Fibroblast of the aortic adventitia (primary cell): Measurements from ENCODE around the gene UCKL1. TPM values are rescaled to one million over a fixed set of nuclear protein-coding genes. Genes with fewer than 3 reads are reported as not detected.
"Not testable (repeated sequence)": the region's sequence is repeated elsewhere in the genome, so short reads cannot be mapped to it uniquely, and the experiment has no call there.

ENCODE experiments used
- DNase-seq: peaks from one replicate; pipeline ENCODE4 v3.0.0-alpha.2; 2010; ENCODE audit warnings: low read depth
- H3K4me3 ChIP-seq: 2 replicates; pipeline ENCODE4 v1.5.1; 2011; ENCODE audit warnings: low read depth, mild to moderate bottlenecking, control low read depth, low read length, moderate library complexity
- total RNA-seq: library from RNA; depleted of rRNA; stranded (reverse); fragments of >200 nt; gene quantifications from 2 replicates; pipeline ENCODE4 v1.2.3, GENCODE V29; 2012; ENCODE audit warnings: low replicate concordance
- TF ChIP-seq, protein P1 (sequence below): IDR thresholded peaks from 2 replicates; pipeline ENCODE4 v1.5.1; 2011; ENCODE audit warnings: mild to moderate bottlenecking, low read length, control low read depth, inconsistent platforms; ENCODE audit not compliant: insufficient read depth

The UCKL1 gene
- total RNA-seq, 1 donor = 16.0 TPM

DNA sequence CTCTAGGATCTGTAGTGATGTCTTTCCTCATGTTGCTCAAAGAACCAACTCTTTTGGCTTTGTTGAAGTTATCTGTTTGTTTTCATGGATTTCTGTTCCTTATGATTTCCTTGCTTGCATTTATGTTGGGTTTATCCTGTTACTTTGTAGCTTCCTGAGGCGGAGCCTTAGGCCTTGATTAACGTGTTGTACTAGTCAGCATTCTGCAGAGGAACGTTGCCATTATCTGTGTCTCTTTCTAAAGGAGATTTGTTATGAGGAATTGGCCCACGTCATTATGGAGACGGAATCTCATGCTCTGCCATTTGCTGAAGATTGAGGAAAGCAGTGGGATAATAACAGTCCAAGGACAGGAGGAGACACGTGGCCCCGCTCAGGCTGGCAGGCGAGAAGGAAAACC is 29.9 kb downstream of the UCKL1 start:
- no peak overlapping the region for H3K4me3 ChIP-seq
- DNase-seq = no peak
- TF ChIP-seq, protein P1, sequence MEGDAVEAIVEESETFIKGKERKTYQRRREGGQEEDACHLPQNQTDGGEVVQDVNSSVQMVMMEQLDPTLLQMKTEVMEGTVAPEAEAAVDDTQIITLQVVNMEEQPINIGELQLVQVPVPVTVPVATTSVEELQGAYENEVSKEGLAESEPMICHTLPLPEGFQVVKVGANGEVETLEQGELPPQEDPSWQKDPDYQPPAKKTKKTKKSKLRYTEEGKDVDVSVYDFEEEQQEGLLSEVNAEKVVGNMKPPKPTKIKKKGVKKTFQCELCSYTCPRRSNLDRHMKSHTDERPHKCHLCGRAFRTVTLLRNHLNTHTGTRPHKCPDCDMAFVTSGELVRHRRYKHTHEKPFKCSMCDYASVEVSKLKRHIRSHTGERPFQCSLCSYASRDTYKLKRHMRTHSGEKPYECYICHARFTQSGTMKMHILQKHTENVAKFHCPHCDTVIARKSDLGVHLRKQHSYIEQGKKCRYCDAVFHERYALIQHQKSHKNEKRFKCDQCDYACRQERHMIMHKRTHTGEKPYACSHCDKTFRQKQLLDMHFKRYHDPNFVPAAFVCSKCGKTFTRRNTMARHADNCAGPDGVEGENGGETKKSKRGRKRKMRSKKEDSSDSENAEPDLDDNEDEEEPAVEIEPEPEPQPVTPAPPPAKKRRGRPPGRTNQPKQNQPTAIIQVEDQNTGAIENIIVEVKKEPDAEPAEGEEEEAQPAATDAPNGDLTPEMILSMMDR = no peak

DNA sequence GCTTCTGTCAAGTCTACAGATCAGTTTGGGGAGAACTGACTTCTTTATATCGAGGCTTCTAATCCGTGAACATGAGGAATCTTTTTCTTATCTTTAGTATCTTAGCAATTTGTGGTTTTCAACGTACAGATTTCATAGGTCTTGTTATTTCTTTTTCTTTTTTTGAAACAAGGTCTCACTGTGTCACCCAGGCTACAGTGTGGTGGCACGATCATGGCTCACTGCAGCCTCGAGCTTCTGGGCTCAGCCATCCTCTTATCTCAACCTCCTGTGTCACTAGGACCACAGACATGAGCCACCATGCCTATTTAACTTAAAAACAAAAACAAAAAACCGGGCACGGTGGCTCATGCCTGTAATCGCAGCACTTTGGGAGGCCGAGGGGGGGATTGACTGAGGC is 32.0 kb downstream of the UCKL1 start:
- no peak overlapping the region for H3K4me3 ChIP-seq
- DNase-seq = no peak
- TF ChIP-seq, protein P1 = no peak

DNA sequence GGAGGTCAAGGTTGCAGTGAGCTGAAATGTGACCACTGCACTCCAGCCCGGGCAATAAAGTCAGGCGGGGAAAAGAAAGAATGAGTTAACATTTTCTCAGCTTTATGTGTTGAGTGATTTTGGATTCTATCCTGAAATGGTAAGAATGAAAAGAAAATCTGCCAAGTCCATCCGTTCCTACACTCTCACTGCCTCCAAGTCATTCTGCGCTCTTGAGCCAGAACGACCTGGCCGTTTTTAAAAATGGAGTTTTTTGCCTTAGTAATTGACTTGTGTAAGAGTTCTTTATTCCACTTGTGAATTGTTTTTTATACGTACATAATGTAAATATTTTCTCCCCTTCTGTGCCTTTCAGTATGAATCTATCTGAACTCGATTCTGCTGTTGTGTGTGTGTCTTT is 32.6 kb downstream of the UCKL1 start:
- TF ChIP-seq, protein P1 = no peak
- H3K4me3 ChIP-seq = no peak overlapping the region
- DNase-seq = peak; percentile 68

DNA sequence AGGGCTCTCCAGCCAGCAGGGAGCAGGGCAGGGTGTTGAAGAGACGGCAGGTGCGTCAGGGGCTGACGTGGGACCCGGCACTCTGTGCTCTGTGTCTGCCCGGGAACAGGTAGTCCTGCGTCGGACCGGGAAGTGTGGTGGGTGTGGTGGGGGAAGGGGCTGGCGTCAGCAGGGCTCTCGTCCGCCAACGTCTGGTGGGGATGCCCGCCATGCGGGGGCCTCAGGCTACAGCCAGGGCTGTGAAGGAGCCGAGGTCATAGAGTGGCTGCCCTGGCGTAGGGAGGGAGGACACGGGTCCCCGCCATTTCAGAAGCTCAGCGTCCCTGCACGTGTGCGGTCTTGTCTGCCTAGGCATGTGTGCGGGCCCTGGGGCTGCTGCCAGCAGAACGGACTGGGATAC is 36.0 kb downstream of the UCKL1 start:
- no peak overlapping the region for H3K4me3 ChIP-seq
- TF ChIP-seq, protein P1 = no peak
- DNase-seq = no peak

DNA sequence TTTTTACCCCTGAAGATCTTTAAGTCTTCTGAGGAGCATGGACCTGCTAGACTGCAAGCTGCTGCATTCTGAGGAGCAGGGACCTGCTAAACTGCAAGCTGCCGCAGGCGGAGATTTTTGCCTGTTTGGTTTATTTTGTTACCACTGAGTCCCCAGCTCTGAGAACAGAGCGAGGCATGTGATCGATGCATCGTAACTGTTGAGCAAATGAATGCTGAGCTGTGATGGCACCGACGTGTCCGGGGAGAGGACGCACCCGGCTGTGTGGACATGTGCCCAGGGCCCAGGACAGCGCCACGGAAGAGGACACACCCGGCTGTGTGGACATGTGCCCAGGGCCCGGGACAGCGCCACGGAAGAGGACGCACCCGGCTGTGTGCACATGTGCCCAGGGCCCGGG is 37.1 kb downstream of the UCKL1 start:
- DNase-seq = no peak
- TF ChIP-seq, protein P1 = no peak
- H3K4me3 ChIP-seq = no peak overlapping the region

DNA sequence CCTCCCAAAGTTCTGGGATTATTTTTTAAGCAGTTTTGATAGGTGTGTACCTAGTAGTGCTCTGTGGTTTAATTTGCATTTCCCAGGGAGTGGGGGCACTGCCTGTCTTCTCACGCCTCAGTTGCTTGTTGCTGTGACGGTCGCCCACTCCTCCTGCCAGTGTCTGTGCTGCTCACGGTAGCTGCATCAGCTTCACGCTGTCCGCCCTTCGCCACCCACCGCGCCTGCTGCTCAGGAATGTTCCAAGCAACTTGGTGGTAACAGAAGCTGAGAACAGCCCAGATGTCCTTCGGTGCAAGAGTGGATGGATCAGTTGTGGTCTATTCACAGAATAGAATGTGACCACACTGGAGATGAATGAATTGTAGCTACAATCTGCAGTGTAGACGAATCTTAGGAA is 38.4 kb downstream of the UCKL1 start:
- no peak for DNase-seq
- H3K4me3 ChIP-seq = no peak overlapping the region
- TF ChIP-seq, protein P1 = no peak

DNA sequence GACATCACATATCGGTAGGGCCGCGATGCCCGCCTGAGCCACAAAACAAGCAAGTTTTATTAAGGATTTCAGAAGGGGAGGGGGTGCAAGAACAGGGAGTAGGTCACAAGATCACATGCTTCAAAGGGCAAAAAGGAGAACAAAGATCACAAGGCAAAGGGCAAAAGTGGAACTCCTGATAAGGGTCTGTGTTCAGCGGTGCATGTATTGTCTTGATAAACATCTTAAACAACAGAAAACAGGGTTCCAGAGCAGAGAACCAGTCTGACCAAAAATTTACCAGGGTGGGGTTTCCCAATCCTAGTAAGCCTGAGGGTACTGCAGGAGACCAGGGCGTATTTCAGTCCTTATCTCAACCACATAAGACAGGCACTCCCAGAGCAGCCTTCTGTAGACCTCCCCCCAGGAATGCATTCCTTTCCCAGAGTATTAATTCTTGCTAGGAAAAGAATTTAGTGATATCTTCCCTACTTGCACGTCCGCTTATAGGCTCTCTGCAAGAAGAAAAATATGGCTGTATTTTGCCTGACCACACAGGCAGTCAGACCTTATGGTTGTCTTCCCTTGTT is 39.8 kb downstream of the UCKL1 start:
- DNase-seq = peak; percentile 12
- H3K4me3 ChIP-seq = not testable (repeated sequence)

DNA sequence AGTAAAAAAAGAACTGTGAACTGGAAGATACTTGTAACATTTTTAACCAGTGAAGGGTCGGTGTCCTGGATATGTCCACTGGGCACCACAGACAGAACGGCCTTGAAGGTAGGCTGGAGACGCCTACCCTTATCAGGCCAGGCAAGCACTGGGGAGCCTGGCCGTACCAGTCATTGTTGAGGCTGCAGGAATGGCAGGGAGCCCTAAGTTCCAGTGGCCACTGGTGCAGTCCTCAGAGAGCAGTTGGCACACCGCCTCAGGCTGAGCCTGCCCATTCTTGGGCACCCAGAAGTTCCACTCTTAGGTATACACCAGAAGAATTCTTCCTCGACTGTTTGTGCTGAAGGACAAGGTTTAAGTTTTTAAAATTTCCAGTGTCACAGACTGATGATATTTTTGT is 40.7 kb downstream of the UCKL1 start:
- H3K4me3 ChIP-seq = no peak overlapping the region
- TF ChIP-seq, protein P1 = no peak
- no peak for DNase-seq
